Daoy (cell line): ENCODE results near the gene ATP11C. TPM values are rescaled to one million over a fixed set of nuclear protein-coding genes. Genes with fewer than 3 reads are reported as not detected.
"Not testable (repeated sequence)": the region's sequence is repeated elsewhere in the genome, so short reads cannot be mapped to it uniquely, and the experiment has no call there.

ENCODE experiments used
- DNase-seq: peaks from one replicate; pipeline ENCODE4 v3.0.0-alpha.2; 2015; ENCODE audit warnings: low read depth
- total RNA-seq: library from RNA; depleted of rRNA; stranded (reverse); fragments of >200 nt; shearing (Covaris generic); gene quantifications from 2 replicates; pipeline ENCODE4 v1.2.3, GENCODE V29; 2014; rRNA removed

The ATP11C gene
- total RNA-seq, 1 experiment from 2014 or later: 20.1 TPM

- no peak for DNase-seq
These were observed 207.1 kb downstream of the ATP11C start for GRCh38 chrX:139725720-139726119.

DNA sequence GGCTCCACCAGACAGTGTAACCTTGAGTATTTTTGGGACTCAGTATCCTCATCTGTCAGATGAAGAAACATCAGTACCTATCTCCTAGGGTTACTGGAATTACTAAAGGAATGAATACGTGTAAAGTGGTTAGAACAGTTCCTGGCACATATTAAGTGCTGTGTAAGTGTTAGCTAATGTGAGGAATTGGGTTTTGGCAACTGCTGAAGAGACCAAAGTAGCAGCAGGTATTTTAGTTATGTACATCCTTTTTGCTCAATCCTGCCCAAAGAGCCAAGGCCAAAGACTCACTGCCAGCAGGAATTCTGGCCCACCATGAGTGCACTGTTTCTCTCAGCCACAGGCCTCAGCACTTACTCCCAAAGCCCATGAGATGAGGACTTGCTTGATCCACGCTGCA, 208.2 kb downstream of the ATP11C start:
- no peak for DNase-seq

DNA sequence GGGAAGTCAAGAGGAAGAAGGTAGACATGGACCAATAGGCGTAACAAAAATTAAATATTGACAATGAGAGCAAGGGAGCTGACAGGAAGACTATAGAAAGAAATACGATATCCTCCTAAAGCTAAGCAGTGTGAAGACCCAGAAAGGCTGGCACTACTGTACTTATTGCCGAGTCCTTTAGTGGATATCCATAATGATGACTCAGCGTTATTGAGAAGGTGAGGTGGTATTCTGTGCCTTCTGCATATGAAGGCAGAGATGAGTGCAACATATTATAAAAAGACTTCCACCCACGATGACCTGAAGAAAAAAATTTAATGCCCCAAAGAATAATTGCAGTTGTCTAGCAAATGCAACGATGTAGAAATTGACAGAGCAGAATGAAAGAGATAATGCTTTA, 211.9 kb downstream of the ATP11C start:
- no peak for DNase-seq

GRCh38 chrX:139720136-139720535, 212.7 kb downstream of the ATP11C start:
- peak; percentile 61 for DNase-seq

DNA sequence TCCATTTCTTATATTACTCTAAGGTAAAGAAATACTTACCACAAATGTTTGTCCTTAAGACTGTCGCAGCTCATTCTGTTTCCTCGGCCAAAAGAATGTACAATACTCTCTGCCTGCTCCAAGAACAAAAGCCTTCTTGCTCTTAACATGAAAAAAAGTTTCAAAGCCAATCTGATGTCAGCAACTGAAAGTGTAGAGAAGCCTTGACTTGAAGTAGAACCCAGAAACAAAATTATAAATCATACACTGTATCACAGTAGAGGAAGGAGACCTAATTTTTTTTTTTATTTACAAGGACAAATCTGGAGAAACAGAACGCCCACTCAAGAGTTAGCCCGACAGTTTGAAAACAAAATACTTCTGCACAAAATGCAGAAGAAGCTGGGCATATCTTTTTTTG, 224.8 kb downstream of the ATP11C start, which contains the start of gene MCF2:
Gene MCF2 (minus strand): TSS at position 101 of the 400 bp plus-strand sequence. CDS start 56,423 bp downstream, outside the sequence.
- no peak for DNase-seq

DNA sequence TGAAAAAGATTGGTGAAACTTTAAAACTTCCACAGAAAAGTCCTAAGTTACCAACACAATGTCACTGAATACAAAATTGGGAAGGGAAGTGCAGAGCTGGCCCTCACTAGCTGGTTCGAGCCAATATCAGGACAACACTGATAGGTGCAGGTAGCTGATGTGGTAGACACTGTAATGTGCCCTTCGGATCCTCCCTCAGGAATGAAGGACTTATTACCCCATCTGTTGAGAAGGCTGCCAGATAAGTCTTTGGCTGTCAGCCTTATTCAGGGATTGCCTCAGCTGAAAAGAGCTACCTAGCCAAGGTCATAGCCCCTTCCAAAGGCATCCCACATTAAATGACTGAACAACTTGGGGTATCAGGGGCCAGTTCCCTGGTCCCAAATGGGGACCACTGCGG, 230.2 kb downstream of the ATP11C start:
- DNase-seq: no peak

DNA sequence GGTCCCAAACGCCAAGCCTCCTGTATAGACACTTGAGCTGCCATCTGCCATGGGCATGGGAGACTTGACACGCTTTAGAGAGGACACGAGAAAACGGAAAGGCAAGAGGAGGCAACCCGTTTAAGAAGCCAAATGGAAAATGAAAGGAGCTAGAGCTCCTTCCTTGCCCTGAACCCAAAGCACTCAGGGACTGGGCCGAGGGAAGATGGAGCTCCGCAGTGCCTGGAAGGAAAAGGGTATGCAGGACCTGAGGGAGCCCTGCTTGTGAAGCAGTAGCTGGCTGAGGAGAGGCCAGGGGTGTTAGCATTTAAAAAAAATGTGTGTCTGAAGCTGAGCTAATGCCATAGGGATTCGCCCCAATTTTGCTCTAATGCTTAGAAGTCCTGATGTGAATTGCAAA, 239.9 kb downstream of the ATP11C start:
- peak; percentile 1 for DNase-seq

GRCh38 chrX:139692506-139692849, 240.4 kb downstream of the ATP11C start:
- DNase-seq: peak; percentile 2

GRCh38 chrX:139691843-139692505, 240.9 kb downstream of the ATP11C start:
- peak; percentile 1 for DNase-seq

GRCh38 chrX:139691493-139691842, 241.4 kb downstream of the ATP11C start:
- peak; percentile 3 for DNase-seq

DNA sequence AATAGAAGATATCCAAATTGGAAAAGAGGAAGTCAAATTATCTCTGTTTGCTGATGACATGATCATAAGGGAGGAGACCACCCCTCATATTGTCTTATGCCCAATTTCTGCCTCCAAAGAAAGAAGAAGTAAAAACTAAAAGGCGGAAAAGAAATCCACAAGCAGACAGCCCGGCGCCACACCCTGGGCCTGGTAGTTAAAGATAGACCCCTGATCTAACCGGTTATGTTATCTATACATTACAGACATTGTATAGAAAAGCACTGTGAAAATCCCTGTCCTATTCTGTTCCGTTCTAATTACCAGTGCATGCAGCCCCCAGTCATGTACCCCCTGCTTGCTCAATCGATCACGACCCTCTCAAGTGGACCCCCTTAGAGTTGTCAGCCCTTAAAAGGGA, 247.7 kb downstream of the ATP11C start:
- not testable (repeated sequence) for DNase-seq

- DNase-seq: no peak
These were observed 252.5 kb downstream of the ATP11C start for GRCh38 chrX:139680356-139680755.

Other genes starting within 250 kb of the ATP11C start
- 0.11 TPM in 1 of 2 replicates, not detected in the other for gene MCF2, start 224.9 kb downstream of the ATP11C start, total RNA-seq
- gene CXorf66, start 32.5 kb upstream of the ATP11C start, total RNA-seq: not detected in 2 replicates